GM12878 (cell line): ENCODE results near the gene SDF4. TPM values are rescaled to one million over a fixed set of nuclear protein-coding genes. Genes with fewer than 3 reads are reported as not detected.

Experiments
- ATAC-seq: fragments of 200-7000 bp; cut with Tn5 transposase; 3 replicates; pipeline ENCODE4 v1.9.1; 2020; ENCODE audit warnings: mild to moderate bottlenecking, moderate library complexity
- BruUV-seq: library from RNA; stranded (reverse); fragments of 400-500 nt; replicated peaks from 2 replicates; lab custom pipeline; 2021; lab: Mats Ljungman, UMichigan
- CTCF ChIA-PET: fragments of 300-600 bp; sonication (Branson Sonifier 250); formaldehyde crosslinking; extraction: SDS; loops from one replicate; lab custom pipeline; 2021; ENCODE audit warnings: inconsistent platforms; lab: Yijun Ruan, JAX
- POLR2A ChIA-PET: fragments of 350-600 bp; formaldehyde crosslinking; extraction: SDS; loops from one replicate; lab custom pipeline; 2021; ENCODE audit warnings: inconsistent platforms; lab: Charles Lee
- RAD21 ChIA-PET: fragments of 300-600 bp; sonication (Branson Sonifier 250); formaldehyde crosslinking; loops from one replicate; lab custom pipeline; 2023; ENCODE audit warnings: antibody characterized with exemption; ENCODE audit not compliant: unreplicated experiment; lab: Charles Lee
- SMC1A ChIA-PET: fragments of 300-600 bp; sonication (Branson Sonifier 250); formaldehyde crosslinking; loops from one replicate; lab custom pipeline; 2023; ENCODE audit not compliant: unreplicated experiment, uncharacterized antibody; lab: Charles Lee
- DNase-seq: peaks from one replicate; pipeline ENCODE4 v3.0.0-alpha.2; 2011; ENCODE audit warnings: low read depth, low spot score
- FAIRE-seq: peaks from 3 replicates; lab custom pipeline; 2011; peaks lifted over from hg19 to GRCh38; lab: Jason Lieb, UNC
- H2AFZ ChIP-seq: 2 replicates; pipeline ENCODE4 v1.6.0; 2011; ENCODE audit warnings: low read depth, low read length, control low read depth; ENCODE audit not compliant: control insufficient read depth
- H3K27ac ChIP-seq: 2 replicates; pipeline ENCODE4 v1.5.1; 2011; ENCODE audit warnings: control low read depth; ENCODE audit not compliant: control insufficient read depth, insufficient read depth
- H3K27me3 ChIP-seq, 2 experiments: replicated peaks in 1 of 2; 2 replicates each; pipeline versions ENCODE4 v1.6.0 to v1.6.1; 2011; ENCODE audit warnings: low read length in 1 of 2; ENCODE audit not compliant: control insufficient read depth in 2 of 2, insufficient read depth in 2 of 2
- H3K36me3 ChIP-seq, 2 experiments: 2 replicates each; pipeline ENCODE4 v1.5.1; 2011; ENCODE audit warnings: low read length in 1 of 2; ENCODE audit not compliant: control insufficient read depth in 2 of 2, insufficient read depth in 2 of 2
- H3K4me1 ChIP-seq: 2 replicates; pipeline ENCODE4 v1.6.1; 2011; ENCODE audit warnings: mild to moderate bottlenecking, low read length, moderate library complexity, mixed read lengths; ENCODE audit not compliant: control insufficient read depth, insufficient read depth
- H3K4me2 ChIP-seq: 2 replicates; pipeline ENCODE4 v1.6.0; 2011; ENCODE audit warnings: control low read depth; ENCODE audit not compliant: control insufficient read depth, insufficient read depth
- H3K4me3 ChIP-seq: fragments of 200-600 bp; sonication (generic); 2 replicates; pipeline ENCODE4 v1.5.1; 2016
- H3K79me2 ChIP-seq: 2 replicates; pipeline ENCODE4 v1.6.0; 2011; ENCODE audit warnings: low read length; ENCODE audit not compliant: control insufficient read depth, insufficient read depth
- H3K9ac ChIP-seq: 2 replicates; pipeline ENCODE4 v1.8.0; 2011; ENCODE audit warnings: low read length, control low read depth, mixed read lengths; ENCODE audit not compliant: control insufficient read depth, insufficient read depth
- H3K9me3 ChIP-seq: replicated peaks from 3 replicates; pipeline ENCODE4 v1.5.1; 2011; ENCODE audit warnings: mild to moderate bottlenecking, low read length; ENCODE audit not compliant: control insufficient read depth, insufficient read depth
- H4K20me1 ChIP-seq: 2 replicates; pipeline ENCODE4 v1.6.0; 2011; ENCODE audit not compliant: control insufficient read depth, insufficient read depth
- ESRRA ChIP-seq: IDR thresholded peaks from 2 replicates; pipeline ENCODE4 v1.6.1; 2012; ENCODE audit warnings: mild to moderate bottlenecking, low read length, improper control_type of control experiment
- JUNB ChIP-seq: IDR thresholded peaks from 2 replicates; pipeline ENCODE4 v1.6.1; 2016; ENCODE audit warnings: antibody characterized with exemption, mild to moderate bottlenecking
- POLR2A ChIP-seq: IDR thresholded peaks from 2 replicates; pipeline ENCODE4 v1.6.1; 2011; ENCODE audit warnings: low read depth, mild to moderate bottlenecking, low read length
- POLR2AphosphoS2 ChIP-seq: IDR thresholded peaks from 2 replicates; pipeline ENCODE4 v1.6.1; 2011; ENCODE audit warnings: low read depth, mild to moderate bottlenecking, low read length, improper control_type of control experiment, moderate library complexity
- RELA ChIP-seq: fragments of 450-650 bp; IDR thresholded peaks from 2 replicates; pipeline ENCODE4 v1.8.0; 2014; ENCODE audit warnings: borderline replicate concordance; ENCODE audit not compliant: partially characterized antibody
- WGBS: methylation state at CpG from one replicate; pipeline ENCODE4 v1.1.6; 2016; ENCODE audit warnings: low lambda C conversion rate; ENCODE audit not compliant: insufficient replicate concordance, insufficient coverage; ENCODE audit errors: missing lambda C conversion rate; 5-methylcytosine and 5-hydroxymethylcytosine counted together
- in situ Hi-C: fragments of 300-500 bp; cut with MboI; formaldehyde crosslinking; loops from 9 replicates; pipeline ENCODE4 v1.14.3; 2018; ENCODE audit warnings: mixed read lengths
- intact Hi-C: fragments of 100-400 bp; cut with micrococcal nuclease; formaldehyde crosslinking; loops from one replicate; pipeline ENCODE4 v1.14.2; 2022; ENCODE audit not compliant: unreplicated experiment
- polyA plus RNA-seq, 11 experiments: library from polyadenylated mRNA; depleted of rRNA in 4 of 11; unstranded in 6 of 11; stranded (reverse) in 5 of 11; fragments of >200 nt; fragmentation: Nextera tagmentation in 4 of 11; fragmentation: Illumina TruSeq in 1 of 11; extraction: Ambion mirVana in 4 of 11; extraction: Trizol in 1 of 11; gene quantifications; 1 replicate in 1 of 11; 2 replicates in 10 of 11; pipeline versions ENCODE4 v1.2.1 to v1.2.3, GENCODE V29; 2011 to 2016; ENCODE audit warnings: inconsistent platforms in 2 of 11, missing spikeins in 2 of 11, low read depth in 1 of 11
- total RNA-seq, 4 experiments: library from RNA; depleted of rRNA in 3 of 4; stranded (reverse); fragments of >200 nt in 3 of 4; fragmentation: Illumina TruSeq in 1 of 4; extraction: Trizol in 1 of 4; gene quantifications; 2 replicates each; pipeline versions ENCODE4 v1.2.1 to v1.2.3, GENCODE V29; 2013 to 2021
- TF ChIP-seq, protein P1 (sequence below): fragments of 150-350 bp; IDR thresholded peaks from 2 replicates; pipeline ENCODE4 v1.6.1; 2014; ENCODE audit warnings: mild to moderate bottlenecking, low read depth, low read length

Gene SDF4
- total and polyA plus RNA-seq, 10 of the 15 experiments (the other 5 are each of a cell fraction or from before 2014, with no cell fraction given), result 0.44 to 97.2 (median 40.2) TPM

DNA sequence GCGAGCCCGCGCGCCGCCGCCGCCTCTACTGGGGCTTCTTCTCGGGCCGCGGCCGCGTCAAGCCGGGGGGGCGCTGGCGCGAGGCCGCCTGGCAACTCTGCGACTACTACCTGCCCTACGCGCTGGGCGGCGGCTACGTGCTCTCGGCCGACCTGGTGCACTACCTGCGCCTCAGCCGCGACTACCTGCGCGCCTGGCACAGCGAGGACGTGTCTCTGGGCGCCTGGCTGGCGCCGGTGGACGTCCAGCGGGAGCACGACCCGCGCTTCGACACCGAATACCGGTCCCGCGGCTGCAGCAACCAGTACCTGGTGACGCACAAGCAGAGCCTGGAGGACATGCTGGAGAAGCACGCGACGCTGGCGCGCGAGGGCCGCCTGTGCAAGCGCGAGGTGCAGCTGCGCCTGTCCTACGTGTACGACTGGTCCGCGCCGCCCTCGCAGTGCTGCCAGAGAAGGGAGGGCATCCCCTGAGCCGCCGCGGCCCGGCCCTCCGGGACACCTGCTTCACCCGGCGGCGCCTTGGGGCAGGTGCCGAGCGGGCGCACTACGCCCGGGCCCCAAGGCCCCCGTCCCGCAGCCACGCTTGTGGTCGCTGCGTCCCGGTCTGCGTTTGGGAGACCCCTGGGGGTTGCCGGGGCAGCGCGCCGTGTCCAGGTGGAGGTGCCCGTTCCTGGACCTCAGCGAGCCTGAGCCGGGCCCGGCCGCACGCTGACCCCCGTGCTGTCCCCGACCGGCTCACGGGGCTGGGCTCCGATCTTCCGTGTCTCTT is 1.2 kb upstream of the SDF4 start:
- ChIA-PET CTCF (no interaction called here), RAD21 (no interaction called here), POLR2A (no interaction called here), SMC1A (no interaction called here)
- in situ Hi-C loops, result no loop called here
- no TSS peak for BruUV-seq
- Histone ChIP-seq H3K27ac (no peak overlapping the region; the same call in 1 of the 2 replicates), H3K4me2 (peak overlapping the region; percentile 81), H3K4me3 (no peak overlapping the region), H3K36me3 (peaks cover 4 to 7% of the 10 kb centered on the region in 2 experiments; a peak in 3 of 4 replicates), H3K9ac (no peak overlapping the region), H3K4me1 (peaks cover 4% of the 10 kb centered on the region), H4K20me1 (no peaks in the 10 kb centered on the region), H3K79me2 (peaks cover 45% of the 10 kb centered on the region), H3K9me3 (no peaks in the 10 kb centered on the region; the same call in 2 of the 3 replicates), H3K27me3 (no peaks in the 10 kb centered on the region), H2AFZ (no peak overlapping the region)
- TF ChIP-seq ESRRA (no peak), JUNB (no peak), POLR2A (peak; percentile 56; the same call in 1 of the 2 replicates), POLR2AphosphoS2 (no peak), RELA (no peak)
- TF ChIP-seq, protein P1, sequence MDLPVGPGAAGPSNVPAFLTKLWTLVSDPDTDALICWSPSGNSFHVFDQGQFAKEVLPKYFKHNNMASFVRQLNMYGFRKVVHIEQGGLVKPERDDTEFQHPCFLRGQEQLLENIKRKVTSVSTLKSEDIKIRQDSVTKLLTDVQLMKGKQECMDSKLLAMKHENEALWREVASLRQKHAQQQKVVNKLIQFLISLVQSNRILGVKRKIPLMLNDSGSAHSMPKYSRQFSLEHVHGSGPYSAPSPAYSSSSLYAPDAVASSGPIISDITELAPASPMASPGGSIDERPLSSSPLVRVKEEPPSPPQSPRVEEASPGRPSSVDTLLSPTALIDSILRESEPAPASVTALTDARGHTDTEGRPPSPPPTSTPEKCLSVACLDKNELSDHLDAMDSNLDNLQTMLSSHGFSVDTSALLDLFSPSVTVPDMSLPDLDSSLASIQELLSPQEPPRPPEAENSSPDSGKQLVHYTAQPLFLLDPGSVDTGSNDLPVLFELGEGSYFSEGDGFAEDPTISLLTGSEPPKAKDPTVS, result no peak
- FAIRE-seq, result no peak
- ATAC-seq, result no peak
- no peak for DNase-seq
- WGBS, result 93% methylated on average over 79 of the region's 98 CpGs
- intact Hi-C loops, result loop anchor here (5.0 kb wide), 1 partner anchor 111 kb away; no protein-coding TSS in a partner anchor
